T follicular helper cell (primary cell): ENCODE data around the gene IMPACT.

Experiments
- DNase-seq: peaks from one replicate; pipeline ENCODE4 v3.0.0-alpha.2; 2020; ENCODE audit warnings: low read depth
- total RNA-seq, 2 experiments: gene quantifications; one replicate each; lab custom pipeline; 2026; lab: John Stamatoyannopoulos, UW

Gene IMPACT, protein sequence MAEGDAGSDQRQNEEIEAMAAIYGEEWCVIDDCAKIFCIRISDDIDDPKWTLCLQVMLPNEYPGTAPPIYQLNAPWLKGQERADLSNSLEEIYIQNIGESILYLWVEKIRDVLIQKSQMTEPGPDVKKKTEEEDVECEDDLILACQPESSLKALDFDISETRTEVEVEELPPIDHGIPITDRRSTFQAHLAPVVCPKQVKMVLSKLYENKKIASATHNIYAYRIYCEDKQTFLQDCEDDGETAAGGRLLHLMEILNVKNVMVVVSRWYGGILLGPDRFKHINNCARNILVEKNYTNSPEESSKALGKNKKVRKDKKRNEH
- 18.5 to 19.9 reads per million in 2 experiments for total RNA-seq

DNA sequence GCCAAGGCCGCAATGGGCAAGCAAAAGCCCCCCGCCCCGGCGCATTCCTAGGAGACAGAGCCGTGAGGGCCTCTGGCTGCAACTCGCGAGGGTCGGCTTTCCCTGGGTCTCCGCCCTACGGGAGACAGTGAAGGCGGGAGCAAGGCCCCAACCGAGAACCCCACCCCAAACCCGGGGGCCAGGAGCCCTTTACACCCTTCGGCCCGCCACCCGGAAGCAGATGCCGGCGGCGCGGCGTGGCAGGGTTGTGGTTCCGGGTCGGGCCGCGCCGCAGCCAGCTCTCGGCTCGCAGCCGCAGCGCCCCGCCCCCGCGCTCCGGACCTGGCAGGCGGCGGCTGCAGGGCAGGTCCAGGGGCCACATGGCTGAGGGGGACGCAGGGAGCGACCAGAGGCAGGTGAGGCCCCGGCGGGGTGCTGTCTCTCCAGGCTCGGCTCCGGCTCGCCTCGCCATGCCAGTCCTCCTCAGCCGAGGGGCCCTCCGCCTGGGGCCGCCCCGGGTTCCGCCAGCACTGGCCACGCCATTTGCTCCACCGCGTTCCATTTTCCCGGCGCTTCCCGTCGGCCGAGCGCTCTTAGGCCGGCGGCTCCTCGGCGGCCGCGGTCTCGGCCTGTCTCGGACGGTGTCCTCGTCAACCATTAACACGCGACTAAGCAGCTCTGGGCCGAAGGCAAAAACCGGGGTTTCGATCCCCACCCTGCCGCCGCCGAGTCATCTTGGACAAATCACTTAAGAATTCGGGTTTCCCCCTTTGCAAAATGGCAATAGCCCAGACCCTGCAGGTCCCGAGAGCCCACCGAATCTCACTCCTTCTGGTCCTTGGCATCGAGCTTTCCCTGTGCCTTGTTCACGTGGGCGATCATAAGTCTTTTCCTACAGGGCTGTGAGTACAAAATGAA, at the start of gene IMPACT:
Gene IMPACT, plus strand, starts transcription at position 273 of the 897 bp plus-strand sequence. Its CDS starts 87 bp downstream, at position 360.
- peak; percentile 56 for DNase-seq

DNA sequence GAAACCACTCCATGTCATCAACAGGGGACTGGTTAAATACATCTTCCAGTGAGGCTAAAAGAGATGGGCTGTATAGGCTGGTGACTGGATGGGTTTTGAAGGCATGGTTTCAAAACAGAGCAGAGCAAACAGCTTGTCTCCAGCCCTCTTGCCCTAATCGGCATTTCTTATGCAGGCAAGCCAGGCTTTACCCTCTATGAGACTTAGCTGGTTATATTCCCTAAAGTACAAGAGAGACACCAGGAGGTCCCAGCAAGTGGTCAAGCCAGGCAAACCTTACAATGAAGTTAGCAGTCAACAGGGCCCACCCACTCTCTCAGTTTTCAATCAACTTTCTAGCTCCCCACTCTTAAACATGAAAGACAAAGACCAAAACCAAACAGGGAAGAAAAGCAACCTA, 47.9 kb upstream of the IMPACT start:
- no peak for DNase-seq

DNA sequence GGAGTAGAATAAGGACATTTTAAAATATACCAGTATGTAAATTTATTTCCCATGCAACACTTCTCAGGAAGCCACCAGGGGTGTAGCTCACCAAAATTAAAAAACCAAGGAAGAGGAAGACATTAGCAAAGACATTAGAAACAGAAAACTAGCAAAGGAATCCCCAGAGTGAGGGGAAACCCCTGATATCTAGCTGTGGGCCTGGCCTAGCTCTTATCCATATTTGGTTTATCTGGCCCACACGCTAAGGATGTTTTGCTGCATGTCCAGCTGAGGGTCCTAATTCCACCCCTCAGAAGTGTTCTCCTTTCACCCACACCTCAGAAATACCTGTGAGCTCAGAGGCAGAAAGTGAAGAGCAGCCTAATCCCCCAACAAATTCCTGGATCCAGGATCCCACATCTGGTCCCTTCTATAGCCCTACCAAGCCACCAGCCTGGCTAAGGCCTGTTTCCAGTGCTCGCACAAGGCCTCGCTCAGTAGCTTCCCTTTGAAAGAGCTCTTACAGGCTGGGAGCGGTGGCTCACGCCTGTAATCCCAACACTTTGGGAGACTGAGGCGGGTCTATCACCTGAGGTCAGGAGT, 46.2 kb upstream of the IMPACT start:
- DNase-seq = no peak

DNA sequence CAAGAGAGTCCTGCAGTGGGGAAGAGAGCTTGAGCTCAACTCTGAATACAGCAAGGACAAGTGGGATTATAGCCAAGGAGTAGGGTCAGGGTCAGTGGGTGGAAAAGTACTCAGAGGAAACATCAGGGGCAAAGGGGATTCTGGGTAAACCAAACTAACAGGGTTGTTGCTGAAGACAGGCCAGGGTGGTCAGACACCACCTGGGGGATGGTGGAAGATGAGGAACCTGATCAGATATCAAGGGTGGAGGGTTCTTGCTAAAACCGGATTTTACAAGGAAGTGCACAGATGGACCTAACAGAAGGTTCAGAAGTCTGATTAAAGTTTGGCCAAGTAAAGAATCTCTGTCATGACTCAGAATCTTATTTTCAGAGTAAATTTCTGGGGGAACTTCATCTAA, 45.3 kb upstream of the IMPACT start:
- no peak for DNase-seq

DNA sequence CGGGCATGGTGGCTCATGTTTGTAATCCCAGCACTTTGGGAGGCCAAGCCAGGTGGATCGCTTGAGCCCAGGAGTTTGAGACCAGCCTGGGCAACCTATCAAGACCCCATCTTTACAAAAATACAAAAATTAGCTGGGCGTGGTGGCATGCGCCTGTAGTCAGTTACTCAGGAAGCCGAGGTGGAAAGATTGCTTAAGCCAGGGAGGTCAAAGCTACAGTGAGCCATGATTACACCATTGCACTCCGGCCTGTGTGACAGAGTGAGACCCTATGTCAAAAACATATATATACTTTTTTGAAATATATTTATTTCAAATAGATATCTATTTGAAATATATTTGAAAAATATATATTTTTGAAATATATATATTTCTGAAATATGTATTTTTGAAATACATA, 39.8 kb upstream of the IMPACT start:
- DNase-seq = no peak

DNA sequence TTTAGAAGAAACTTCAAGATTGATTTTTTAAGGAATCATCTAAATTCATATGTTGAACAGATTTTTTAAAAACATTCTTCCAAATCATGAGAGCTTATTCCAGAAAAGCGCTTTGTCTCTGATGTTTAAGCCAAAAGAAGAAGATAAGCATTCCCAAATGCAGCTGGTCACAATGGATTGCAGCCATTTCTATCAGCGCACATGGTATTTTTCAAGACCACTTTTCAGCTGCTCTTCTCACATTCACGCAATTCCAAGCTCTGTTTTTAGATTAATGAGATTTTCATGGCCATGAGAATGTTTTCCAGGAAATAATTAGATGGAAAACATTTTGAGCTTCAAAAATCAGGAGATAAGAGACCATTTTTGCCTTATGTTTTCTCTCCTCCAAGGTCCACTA, 37.5 kb upstream of the IMPACT start:
- no peak for DNase-seq

DNA sequence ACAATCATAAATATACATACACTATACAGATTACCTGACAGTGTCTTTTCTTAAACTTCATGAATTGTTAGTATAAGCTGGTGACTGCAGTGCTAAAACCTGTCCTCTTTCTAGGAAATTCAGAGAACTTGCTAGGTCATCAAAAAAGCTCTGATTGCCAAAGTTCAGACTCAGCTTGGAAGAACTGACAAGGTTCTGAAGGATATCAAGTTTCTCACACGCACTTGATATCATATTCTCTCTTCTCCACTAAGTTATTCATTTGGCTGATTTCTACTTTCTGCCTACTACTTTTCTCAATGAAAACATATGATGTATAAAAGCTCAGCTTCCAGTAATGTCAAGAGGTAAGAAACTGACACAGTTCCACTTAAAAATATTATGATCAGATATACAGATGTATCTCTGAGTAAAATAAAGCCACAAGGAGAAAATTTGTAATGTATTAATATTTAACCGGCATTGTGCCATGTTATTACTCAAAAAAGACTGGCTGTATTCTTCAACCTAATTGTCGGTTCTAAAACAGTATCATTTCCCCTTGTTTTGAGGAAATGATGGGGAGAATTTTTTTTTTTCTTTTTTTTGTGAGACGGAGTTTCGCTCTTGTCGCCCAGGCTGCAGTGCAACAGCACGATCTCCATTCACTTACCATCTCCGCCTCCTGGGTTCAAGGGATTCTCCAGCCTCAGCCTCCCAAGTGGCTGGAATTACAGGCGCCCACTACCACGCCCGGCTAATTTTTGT, 31.2 kb upstream of the IMPACT start:
- no peak for DNase-seq

DNA sequence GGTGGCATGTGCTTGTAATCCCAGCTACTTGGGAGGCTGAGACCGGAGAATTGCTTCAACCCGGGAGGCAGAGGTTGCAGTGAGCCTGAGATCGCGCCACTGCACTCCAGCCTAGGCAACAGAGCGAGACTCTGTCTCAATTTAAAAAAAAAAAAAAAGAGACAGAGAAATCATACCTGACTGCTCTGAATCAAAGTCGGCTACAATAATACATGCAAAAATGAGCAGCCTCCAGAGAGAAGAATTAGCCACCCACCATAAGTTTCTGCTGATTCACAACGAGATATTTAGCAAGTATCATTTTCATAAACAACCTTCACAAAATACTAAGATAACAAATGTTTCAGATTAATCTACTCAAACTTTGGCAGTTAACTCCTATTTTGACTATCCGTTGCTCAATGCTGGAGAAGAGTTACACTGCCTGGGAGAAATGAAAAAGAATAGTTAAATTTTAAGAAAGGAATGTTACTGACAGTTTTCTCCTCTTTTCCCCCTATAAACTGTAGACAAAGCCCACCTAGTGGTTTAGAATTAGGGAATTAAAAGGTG, 30.3 kb upstream of the IMPACT start:
- DNase-seq = no peak

DNA sequence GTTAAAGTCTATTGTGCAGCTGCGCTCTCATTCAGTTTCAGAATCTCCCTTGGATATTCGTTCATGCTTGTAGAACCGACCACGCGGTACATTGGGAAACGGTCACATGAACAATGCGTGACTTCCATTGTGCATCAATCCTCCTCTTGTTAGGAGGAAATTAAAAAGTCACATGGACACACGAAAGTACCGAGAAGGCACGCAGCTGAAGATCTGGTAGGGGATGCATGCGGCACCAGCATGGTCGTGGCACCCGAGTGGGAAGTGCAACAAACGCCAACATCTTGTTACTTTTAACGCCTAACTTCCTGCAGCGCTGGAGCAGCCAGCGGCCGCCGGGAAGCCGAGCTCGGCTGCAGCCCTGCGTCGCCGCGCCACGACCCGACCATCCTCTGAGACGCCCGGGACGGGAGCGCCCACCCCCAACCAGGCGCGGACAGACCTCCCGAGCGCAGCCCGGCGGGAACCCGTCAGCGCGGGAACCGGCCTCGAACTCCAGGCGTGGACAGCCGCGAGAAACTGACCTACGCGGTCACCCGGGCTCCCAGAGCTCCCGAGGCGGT, 29.3 kb upstream of the IMPACT start:
- DNase-seq = no peak

DNA sequence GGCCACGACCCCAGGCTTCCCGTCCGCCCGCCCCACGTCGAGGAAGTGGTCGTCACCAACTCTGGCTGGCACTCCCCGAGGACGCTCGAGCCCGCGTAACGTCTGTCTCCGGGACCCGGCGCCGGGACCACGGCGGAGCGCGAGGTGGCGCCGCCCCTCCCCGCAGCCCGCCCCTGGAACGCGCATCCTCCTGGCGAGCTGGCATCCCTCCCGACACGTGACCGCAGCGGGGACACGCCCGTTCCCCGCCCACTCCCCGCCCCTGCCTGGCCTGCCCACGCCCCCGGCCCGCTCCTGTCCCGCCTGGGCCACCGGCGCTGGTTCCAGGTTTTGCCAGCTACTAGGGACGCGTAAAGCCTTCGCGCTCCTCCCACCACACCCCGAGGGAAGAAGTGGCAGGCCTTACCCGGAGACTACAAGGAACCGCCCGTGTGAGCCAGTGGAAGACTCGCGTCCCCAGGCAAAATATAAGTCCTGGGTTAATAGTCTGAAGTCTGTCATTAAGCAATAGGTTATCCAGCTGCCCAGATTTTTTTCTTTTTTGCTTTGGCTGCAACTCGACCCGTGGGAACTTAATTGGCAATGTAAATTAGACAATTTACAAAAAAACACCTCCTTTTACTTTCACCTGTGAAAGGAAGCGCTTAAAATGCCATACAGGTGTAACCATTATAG, 28.6 kb upstream of the IMPACT start, which contains the start of gene OSBPL1A:
Gene OSBPL1A, minus strand, starts transcription at position 131 of the 675 bp plus-strand sequence. CDS start 20,291 bp downstream, outside the sequence.
- peak; percentile 68 for DNase-seq

DNA sequence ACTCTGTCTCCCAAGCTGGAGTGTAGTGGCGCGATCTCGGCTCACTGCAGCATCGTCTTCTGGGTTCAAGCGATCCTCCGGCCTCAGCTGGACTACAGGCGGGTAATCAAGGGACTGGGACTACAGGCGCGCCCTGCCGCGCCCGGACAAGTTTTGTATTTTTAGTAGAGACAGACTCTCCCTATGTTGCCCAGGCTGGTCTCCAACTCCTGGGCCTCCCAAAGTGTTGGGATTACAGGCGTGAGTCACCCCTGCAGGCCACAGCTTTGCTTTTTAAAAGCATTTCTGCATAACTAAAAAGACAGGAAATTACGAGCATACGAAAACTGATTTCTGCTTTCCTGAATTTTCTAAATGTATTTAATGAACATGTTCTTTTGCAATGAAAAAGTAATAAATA, 27.9 kb upstream of the IMPACT start:
- no peak for DNase-seq

DNA sequence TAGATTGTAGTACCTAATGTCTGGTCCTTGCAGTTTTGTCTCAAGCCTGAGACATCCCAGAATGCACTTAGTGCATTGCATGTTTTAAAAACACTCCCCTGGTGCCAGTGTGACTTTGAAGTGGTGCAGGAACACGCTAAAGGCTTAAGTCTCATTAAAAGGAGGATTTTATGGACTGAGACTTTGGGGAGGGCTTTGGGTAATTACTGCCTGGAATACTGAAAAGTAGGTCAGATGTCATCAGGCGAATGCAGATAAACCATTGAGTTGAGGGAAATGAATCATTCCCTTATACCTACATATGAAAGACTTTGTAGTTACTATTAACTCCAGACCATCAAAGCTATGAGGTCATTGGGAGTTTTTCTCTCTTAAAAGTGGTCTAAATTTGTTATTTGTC, 25.9 kb upstream of the IMPACT start:
- no peak for DNase-seq

DNA sequence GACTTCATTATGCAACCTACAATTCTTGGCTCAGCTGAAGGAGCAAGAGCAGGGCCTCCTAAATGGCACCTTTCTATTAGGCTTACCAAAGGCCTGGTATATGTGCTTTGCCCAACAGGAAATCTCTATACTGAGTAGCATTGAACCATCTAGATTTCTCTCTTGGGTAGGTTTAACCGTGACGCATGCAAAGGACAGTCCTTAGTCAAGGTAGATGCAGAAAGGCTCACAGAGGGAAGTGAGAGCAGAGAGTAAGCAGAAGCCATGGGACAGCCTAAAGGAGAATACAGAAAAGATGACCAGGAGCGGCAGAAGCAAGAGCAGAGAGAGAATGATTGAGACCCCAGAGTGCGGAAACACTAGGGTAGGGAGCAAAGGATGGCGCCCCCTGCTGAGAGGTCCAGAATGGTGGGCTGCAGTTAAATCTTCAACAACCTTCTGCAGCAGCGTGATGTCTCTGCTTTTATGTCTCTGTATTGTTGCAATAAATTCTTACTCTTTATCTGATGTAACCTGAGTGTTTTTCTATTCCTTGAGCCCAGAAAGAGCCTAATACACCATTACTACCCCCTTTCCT, 24.2 kb upstream of the IMPACT start:
- DNase-seq = no peak

DNA sequence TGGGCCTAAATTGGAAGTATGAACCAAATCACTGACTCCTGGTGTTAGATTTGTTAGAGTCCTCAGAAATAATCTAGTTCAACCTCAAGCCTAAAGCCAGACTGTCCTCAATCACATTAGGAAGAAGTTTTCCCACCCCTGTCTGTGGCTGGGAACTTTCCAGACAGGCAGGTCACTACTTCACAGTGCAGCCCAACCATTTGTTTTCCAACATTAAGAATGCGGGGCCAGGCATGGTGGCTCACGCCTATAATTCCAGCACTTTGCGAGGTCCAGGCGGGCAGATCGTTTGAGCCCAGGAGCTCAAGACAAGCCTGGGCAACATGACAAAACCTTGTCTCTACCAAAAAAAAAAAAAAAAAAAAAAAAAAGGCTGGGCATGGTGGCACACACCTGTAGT, 23.4 kb upstream of the IMPACT start:
- DNase-seq = no peak

DNA sequence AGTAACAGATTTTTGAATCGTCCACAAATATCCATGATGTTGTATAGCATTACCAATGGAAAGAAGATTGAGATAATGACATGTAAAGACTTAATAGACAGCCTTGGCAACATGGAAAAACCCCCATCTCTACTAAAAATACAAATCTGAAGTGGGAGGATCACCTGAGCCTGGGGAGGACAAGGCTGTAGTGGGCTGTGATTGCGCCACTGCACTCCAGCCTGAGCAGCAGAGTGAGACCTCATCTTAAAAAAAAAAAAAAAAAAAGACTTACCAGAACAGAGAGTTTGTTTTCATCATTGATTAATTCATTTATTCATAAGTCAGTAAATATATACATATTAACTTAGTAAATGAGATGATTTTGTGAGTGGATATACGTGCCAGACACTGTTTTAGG, 21.9 kb upstream of the IMPACT start:
- no peak for DNase-seq

DNA sequence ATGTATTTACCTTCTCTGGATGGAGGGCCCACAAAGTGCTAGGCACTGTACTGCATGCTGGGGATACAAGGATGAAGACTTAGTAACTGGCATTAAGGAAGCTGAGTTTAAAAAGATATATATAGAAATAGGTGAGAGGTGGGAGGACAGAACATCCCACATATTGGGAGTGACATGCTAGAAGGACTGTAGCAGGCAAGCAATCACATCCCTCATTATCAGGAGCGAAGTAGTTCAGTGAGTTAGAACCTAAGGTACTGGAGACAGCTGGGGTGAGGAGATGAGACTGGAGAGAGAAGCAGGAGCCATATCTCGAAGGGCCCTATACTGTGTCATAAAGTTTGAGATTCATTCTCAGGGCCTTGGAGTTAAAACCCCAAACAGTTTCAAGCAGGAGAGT, 18.0 kb upstream of the IMPACT start:
- DNase-seq = no peak

DNA sequence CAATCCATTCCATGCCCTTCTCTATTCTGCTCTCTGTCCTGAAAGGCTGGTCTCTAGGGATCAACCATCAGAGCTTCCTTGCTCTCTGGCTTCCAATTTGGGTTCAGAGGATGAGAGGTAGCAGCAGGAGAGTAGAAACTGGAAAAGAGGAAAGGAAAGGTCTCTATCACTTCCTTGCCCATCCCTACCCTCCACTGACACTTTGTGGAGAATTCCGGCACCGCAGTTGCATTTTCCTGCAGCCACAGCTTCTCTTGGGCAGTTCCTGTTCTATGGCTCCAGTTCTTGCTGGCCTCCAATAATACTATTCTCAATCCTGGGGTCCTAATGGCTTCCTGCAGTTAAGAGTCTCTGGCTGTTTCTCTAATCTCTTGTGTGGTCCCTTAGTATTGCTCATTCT, 13.3 kb upstream of the IMPACT start:
- no peak for DNase-seq

DNA sequence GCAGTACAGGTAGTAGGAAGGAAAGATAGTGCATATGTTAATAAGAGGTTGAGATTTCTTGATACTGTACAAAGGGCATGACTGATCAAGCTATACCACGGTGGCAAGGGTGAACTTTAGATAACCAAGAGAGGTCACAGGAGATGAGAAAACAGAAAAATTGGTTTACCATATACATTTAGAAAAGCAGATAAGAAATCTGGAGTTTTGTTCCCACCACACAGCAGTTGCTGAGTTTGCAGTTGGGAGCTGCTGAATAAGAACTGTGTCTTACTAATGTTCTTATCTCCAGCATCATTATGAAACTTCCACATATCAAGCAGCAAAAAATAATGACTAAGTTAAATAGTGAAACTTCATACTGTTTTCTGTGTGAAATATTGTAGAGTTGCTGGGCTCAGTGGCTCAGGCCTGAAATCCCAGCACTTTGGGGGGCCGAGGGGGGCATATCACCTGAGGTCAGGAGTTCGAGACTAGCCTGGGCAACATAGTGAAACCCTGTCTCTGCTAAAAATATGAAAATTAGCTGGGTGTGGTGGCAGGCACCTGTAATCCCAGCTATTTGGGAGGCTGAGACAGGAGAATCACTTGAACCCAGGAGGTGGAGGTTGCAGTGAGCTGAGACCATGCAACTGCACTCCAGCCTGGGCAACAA, 12.0 kb upstream of the IMPACT start:
- DNase-seq = no peak

DNA sequence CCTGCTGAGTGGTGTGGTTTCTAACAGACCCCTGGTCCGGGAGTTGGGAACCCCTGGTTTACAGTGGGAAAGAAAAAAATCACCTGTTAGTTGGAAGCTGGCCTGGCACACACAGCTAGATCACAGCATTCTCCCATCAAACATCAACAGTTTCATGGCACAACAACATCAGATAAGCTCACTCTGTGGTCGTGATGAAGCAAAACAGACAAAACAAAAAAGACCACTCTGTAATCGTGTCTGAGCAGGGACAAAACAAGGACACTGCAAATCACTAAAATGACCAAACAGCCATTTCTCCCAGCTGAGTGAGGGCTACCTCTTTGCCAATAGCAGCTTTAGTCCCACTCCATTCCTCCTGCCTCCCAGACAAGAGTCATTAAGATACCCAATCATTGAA, 9.0 kb upstream of the IMPACT start:
- DNase-seq = no peak

DNA sequence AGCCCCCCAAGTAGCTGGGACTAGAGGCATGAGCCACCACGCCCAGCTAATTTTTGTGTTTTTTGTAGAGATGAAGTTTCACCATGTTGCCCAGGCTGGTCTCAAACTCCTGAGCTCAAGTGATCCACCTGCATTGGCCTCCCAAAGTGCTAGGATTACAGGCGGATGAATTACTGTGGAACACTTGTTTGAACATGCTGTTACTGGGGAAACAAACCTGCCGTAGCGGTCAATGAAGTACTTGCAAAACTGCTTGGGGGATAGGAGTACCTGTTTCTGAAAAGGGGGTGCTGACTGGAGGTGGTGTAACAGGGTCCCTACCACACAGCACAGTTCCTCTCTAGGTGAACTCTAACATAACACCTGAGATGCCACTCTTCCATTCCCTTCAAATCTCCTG, 5.9 kb upstream of the IMPACT start:
- DNase-seq = no peak
